Sigmoid colon (tissue), 4 donors: Measurements from ENCODE around the gene TMEM132D.

ENCODE experiments used
- EP300 ChIP-seq, 4 donors: sonication (generic); formaldehyde crosslinking; IDR thresholded peaks; one replicate each; pipeline ENCODE4 v1.6.1; 2017; ENCODE audit warnings: antibody characterized with exemption in 4 of 4
- POLR2A ChIP-seq, 2 donors: fragments of 450-650 bp; IDR thresholded peaks; one replicate each; pipeline ENCODE4 v1.6.1; 2016; ENCODE audit warnings: antibody characterized with exemption in 2 of 2, mild to moderate bottlenecking in 2 of 2, moderate library complexity in 2 of 2
- POLR2AphosphoS5 ChIP-seq, 4 donors: sonication (generic); formaldehyde crosslinking; IDR thresholded peaks; one replicate each; pipeline ENCODE4 v1.6.1; 2017; ENCODE audit warnings: antibody characterized with exemption in 4 of 4
- TF ChIP-seq, protein P1 (sequence below), 4 experiments: fragments of 450-650 bp in 3 of 4; fragments of 200-600 bp in 1 of 4; IDR thresholded peaks; one replicate each; pipeline ENCODE4 v1.5.1; 2016 to 2019; ENCODE audit warnings: antibody characterized with exemption in 4 of 4, mild to moderate bottlenecking in 3 of 4, moderate library complexity in 2 of 4

- TF ChIP-seq, protein P1, sequence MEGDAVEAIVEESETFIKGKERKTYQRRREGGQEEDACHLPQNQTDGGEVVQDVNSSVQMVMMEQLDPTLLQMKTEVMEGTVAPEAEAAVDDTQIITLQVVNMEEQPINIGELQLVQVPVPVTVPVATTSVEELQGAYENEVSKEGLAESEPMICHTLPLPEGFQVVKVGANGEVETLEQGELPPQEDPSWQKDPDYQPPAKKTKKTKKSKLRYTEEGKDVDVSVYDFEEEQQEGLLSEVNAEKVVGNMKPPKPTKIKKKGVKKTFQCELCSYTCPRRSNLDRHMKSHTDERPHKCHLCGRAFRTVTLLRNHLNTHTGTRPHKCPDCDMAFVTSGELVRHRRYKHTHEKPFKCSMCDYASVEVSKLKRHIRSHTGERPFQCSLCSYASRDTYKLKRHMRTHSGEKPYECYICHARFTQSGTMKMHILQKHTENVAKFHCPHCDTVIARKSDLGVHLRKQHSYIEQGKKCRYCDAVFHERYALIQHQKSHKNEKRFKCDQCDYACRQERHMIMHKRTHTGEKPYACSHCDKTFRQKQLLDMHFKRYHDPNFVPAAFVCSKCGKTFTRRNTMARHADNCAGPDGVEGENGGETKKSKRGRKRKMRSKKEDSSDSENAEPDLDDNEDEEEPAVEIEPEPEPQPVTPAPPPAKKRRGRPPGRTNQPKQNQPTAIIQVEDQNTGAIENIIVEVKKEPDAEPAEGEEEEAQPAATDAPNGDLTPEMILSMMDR (IDR thresholded peaks at IDR 0.05): no peak
- TF ChIP-seq POLR2AphosphoS5 (IDR thresholded peaks at IDR 0.05): no peak
- TF ChIP-seq EP300 (IDR thresholded peaks at IDR 0.05): no peak
- no peak for TF ChIP-seq POLR2A (IDR thresholded peaks at IDR 0.05)
Observed at GRCh38 chr12:129672110-129672509, 231.7 kb downstream of the TMEM132D start.
